ENCODE measurements around the gene SERPINB3. TPM values are rescaled to one million over a fixed set of nuclear protein-coding genes. Genes with fewer than 3 reads are reported as not detected.
A peak's percentile ranks its signal among the peaks of the same experiment; 100 is the strongest.
"Not testable (repeated sequence)": the region's sequence is repeated elsewhere in the genome, so short reads cannot be mapped to it uniquely, and the experiment has no call there.

SERPINB3 gene
- total and polyA plus RNA-seq, 2 experiments from 2014 or later: 0.27 to 0.59 TPM

- H3K4me1 ChIP-seq (ENCODE audit: insufficient read depth): peaks cover 32% of the 10 kb centered on the region
- not testable (repeated sequence) for H3K79me2 ChIP-seq (replicated peaks; ENCODE audit: insufficient read depth); H3K36me3 Mint-ChIP-seq (ENCODE audit: low read depth); H3F3A ChIP-seq (replicated peaks; ENCODE audit: low read depth); DNase-seq (ENCODE audit: low spot score); H4K20me1 ChIP-seq (replicated peaks; ENCODE audit: insufficient read depth); H3K27me3 Mint-ChIP-seq (ENCODE audit: insufficient read depth, low read depth, poor library complexity); H3K4me3 ChIP-seq; H3K9me3 Mint-ChIP-seq; H3K27me3 ChIP-seq (ENCODE audit: insufficient read depth); H3K36me3 ChIP-seq (ENCODE audit: insufficient read depth); H3K27ac Mint-ChIP-seq; H3K4me3 Mint-ChIP-seq; H2AFZ ChIP-seq
- H3K4me2 ChIP-seq: peak overlapping the region; percentile 1; the same call in 1 of the 2 replicates
- H3K9me2 ChIP-seq (ENCODE audit: insufficient read depth): 0 out of 2 replicates have a peak, but pooled peaks cover 20% of the 10 kb centered on the region
- peaks cover 28% of the 10 kb centered on the region for H3K4me1 Mint-ChIP-seq
- peak overlapping the region; percentile 95; the same call in 1 of the 2 replicates for H3K27ac ChIP-seq (ENCODE audit: low read depth)
- ATAC-seq: peak; percentile 64
Measured at GRCh38 chr18:63644694-63645093, 17.0 kb downstream of the SERPINB3 start.

GRCh38 chr18:63644142-63644541, 17.6 kb downstream of the SERPINB3 start, which contains the start of gene SERPINB4:
TSS of gene SERPINB4 (minus strand) at chr18:63644256. CDS start at chr18:63643577, 679 bp downstream.
- ATAC-seq; H3K9me3 Mint-ChIP-seq; H3F3A ChIP-seq (replicated peaks; ENCODE audit: low read depth); H3K36me3 Mint-ChIP-seq (ENCODE audit: low read depth); H3K79me2 ChIP-seq (replicated peaks; ENCODE audit: insufficient read depth); H3K4me3 ChIP-seq; H3K27me3 Mint-ChIP-seq (ENCODE audit: insufficient read depth, low read depth, poor library complexity); H3K27me3 ChIP-seq (ENCODE audit: insufficient read depth); H3K4me3 Mint-ChIP-seq; H3K36me3 ChIP-seq (ENCODE audit: insufficient read depth); H4K20me1 ChIP-seq (replicated peaks; ENCODE audit: insufficient read depth); DNase-seq (ENCODE audit: low spot score): not testable (repeated sequence)
- H2AFZ ChIP-seq: 0 out of 2 replicates have a peak within 1 kb of the TSS, but pooled peaks have one; percentile 23
- peak within 1 kb of the TSS; percentile 95; the same call in 1 of the 2 replicates for H3K27ac ChIP-seq (ENCODE audit: low read depth)
- H3K9me2 ChIP-seq (ENCODE audit: insufficient read depth): 0 out of 2 replicates have a peak, but pooled peaks cover 20% of the 10 kb centered on the region
- H3K4me1 ChIP-seq (ENCODE audit: insufficient read depth): peaks cover 32% of the 10 kb centered on the region
- H3K4me2 ChIP-seq: peak within 1 kb of the TSS; percentile 1; the same call in 1 of the 2 replicates
- Mint-ChIP-seq H3K4me1 (peaks cover 28% of the 10 kb centered on the region), H3K27ac (peak within 1 kb of the TSS; percentile 53; the same call in 1 of the 2 replicates)

GRCh38 chr18:63642668-63643356, 18.9 kb downstream of the SERPINB3 start:
- H3K27ac Mint-ChIP-seq; H3K36me3 ChIP-seq (ENCODE audit: insufficient read depth); H2AFZ ChIP-seq; H3K27ac ChIP-seq (ENCODE audit: low read depth); H3K4me2 ChIP-seq; DNase-seq (ENCODE audit: low spot score); H3F3A ChIP-seq (replicated peaks; ENCODE audit: low read depth); H3K4me3 ChIP-seq; H3K36me3 Mint-ChIP-seq (ENCODE audit: low read depth); H4K20me1 ChIP-seq (replicated peaks; ENCODE audit: insufficient read depth); H3K79me2 ChIP-seq (replicated peaks; ENCODE audit: insufficient read depth); ATAC-seq; H3K4me3 Mint-ChIP-seq; H3K9me3 Mint-ChIP-seq; H3K27me3 ChIP-seq (ENCODE audit: insufficient read depth); H3K27me3 Mint-ChIP-seq (ENCODE audit: insufficient read depth, low read depth, poor library complexity): not testable (repeated sequence)
- H3K4me1 Mint-ChIP-seq: peaks cover 22% of the 10 kb centered on the region
- Histone ChIP-seq H3K9me2 (ENCODE audit: insufficient read depth) (0 out of 2 replicates have a peak, but pooled peaks cover 20% of the 10 kb centered on the region), H3K4me1 (ENCODE audit: insufficient read depth) (peaks cover 24% of the 10 kb centered on the region)

- peaks cover 24% of the 10 kb centered on the region for H3K4me1 ChIP-seq (ENCODE audit: insufficient read depth)
- H4K20me1 ChIP-seq (replicated peaks; ENCODE audit: insufficient read depth); ATAC-seq; H3K27ac Mint-ChIP-seq; H3K4me2 ChIP-seq; H2AFZ ChIP-seq; H3K27me3 ChIP-seq (ENCODE audit: insufficient read depth); H3K36me3 ChIP-seq (ENCODE audit: insufficient read depth); H3K36me3 Mint-ChIP-seq (ENCODE audit: low read depth); H3F3A ChIP-seq (replicated peaks; ENCODE audit: low read depth); H3K27me3 Mint-ChIP-seq (ENCODE audit: insufficient read depth, low read depth, poor library complexity); H3K27ac ChIP-seq (ENCODE audit: low read depth); H3K9me3 Mint-ChIP-seq; H3K9me2 ChIP-seq (ENCODE audit: insufficient read depth); H3K4me3 Mint-ChIP-seq; DNase-seq (ENCODE audit: low spot score); H3K4me3 ChIP-seq; H3K79me2 ChIP-seq (replicated peaks; ENCODE audit: insufficient read depth): not testable (repeated sequence)
- H3K4me1 Mint-ChIP-seq: peaks cover 20% of the 10 kb centered on the region
Measured at GRCh38 chr18:63641157-63641680, 20.5 kb downstream of the SERPINB3 start.

Data from GM23338 (cell line).